ENCODE data around the gene FAM171A2.
"Not testable (repeated sequence)": the region's sequence is repeated elsewhere in the genome, so short reads cannot be mapped to it uniquely, and the experiment has no call there.

The FAM171A2 gene

DNA sequence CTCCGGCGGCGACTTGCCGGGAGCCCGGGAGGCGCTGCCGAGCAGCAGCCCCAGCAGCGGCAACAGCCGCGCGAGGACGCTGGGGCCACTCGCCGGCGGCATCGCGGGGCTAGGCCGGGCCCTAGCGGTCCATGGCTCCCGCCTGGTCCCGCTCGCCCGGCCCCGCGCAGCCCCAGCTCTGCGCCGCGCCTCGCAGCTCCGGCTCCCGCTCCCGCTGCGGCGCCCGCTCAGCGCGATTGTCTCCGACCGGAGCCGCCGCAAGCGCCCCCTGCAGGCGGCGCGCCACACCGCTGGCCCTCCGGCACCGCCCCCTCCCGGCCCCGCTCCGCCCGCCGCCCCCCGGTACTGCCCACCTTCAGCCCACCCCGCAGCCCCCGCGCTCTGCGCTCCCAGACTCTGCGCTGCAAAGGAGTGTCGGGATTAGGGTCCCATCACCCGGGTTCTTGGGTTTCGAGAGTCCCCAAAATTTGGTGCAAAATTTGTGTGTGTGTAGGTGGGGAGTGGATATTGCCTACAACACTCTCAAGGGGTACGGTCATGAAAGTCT, at the start of gene FAM171A2:
TSS of gene FAM171A2 (minus strand) at position 241 of the 547 bp plus-strand sequence. CDS start at position 102, 139 bp downstream.
- DNase-seq, result peak; percentile 63

DNA sequence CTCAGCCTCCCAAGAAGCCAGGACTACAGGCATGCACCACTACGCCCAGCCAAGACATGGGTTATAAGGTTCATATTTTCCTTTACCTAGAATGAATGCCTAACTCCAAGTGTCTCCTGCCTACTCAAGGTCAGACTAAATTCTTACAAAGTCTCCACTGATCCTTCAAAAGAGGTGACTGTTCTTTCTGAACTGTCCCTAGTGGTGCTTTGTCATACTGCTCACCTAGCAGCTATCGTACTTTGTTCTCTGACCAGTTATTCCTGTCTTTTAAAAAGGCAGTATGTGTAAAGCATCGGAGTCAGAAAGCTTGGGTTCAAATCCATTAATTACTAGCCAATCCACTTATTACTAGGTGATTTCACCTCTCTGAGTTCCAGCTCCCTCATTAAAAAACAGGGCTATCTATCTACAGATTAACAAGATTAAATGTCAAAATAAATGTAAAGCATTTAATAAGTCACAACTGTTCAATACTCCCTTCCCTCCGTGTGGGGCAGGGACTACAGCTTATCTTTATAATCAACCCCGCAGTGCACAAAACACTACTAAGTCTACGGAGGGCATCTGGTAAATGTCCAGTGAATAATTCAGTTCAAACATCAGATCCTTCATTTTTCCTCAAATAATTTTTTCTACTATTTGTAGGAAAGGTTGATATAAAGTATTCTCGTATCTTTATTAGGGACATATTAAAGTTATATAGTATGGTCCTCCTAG, 45.8 kb upstream of the FAM171A2 start:
- no peak for DNase-seq

- DNase-seq, result no peak
Measured at GRCh38 chr17:44408786-44409185, 45.1 kb upstream of the FAM171A2 start.

- no peak for DNase-seq
Measured at GRCh38 chr17:44402564-44403172, 39.0 kb upstream of the FAM171A2 start.

DNA sequence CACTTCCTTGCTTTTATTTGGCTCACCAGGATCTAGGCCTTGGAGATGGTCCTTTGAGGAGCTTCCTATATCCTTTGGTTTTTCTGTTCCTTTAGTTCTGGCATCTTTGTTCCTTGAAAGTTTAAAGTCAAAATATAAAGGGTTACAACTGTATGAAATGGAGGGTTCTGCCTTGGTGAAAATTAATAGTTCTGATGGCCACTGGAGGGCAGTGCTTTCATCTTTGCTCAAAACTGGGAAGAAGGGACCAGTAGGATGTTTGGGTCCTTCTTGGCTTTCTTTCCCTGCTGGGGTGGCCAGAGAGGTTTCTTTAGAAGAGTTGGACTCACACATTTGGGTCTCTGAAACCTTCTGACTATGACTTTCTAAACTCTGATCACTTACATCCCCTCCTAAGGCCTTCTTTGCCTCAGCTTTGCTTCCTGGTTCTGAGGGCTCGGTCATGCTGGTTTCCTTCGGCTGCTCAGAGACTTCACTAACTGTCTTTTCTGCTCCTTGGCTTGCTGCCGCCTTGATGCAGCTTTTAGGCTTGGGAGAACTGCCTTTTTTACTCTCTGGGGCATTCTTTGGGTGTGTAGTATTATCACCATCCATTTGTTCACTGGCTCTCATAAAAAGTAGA, 36.7 kb upstream of the FAM171A2 start:
- no peak for DNase-seq

GRCh38 chr17:44398692-44399691, 35.3 kb upstream of the FAM171A2 start:
- DNase-seq, result no peak

DNA sequence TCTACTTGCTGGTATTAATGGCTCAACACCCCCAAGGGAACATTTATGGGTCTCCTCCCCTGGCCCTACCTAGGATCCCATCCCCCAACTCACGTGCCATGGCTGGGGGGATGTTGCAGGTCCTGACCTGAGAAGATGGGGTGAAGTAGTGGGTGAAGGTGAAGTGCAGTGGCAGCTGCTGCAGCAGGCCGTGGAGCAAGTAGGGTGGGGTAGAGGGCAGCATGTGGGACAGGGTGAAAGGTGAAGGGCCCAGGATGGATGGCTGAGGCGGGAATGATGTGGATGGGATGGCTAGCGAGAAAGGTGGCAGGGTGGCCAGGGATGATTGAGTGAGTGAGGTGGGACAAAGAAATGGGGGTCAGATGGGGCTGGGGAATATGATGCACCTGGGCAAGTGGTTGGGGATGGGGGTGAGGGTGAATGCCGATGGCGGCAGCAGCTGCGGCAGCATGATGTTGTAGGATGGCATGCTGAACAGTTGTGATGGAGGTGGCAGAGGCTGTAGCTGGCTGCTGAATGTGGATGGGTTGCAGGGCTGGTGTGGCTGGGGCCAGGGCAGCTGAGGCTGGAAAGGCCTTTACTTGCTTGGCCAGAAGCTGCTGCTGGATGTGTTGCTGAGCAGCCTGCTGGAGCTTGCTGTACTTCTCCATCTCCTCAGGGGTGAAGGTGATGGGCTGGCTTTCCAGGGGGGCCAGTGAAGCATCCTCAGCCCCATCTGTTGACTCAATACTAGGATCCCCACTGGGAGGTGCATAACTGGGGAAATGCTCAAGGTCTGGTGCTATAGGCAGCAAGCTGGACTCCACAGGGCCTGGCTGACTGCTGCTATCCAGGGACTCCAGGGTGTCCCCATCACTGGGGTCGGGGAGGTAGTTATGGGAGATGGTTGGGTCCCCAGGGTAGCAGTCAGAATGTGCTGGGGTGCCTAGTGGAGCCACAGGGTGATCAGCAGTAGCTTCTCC, 34.1 kb upstream of the FAM171A2 start:
- no peak for DNase-seq

GRCh38 chr17:44396946-44397345, 33.3 kb upstream of the FAM171A2 start:
- DNase-seq, result no peak

DNA sequence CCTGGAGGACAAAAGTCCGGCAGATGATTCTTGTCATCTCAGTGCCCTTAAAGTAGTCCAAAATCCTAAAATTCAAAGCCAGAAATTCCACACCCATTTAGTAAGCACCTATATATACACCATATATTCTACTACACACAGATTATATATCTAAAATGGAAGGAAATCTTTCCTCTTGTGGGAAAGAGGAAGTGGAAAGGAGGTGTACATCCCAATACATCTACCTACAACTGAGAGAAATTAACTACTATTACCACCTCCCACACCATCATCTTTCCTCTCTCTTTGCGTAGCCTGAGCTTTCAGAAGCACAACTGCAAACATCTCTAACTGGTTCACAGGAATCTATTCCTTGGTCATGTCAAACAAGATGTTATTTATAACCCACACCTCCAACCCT, 31.2 kb upstream of the FAM171A2 start:
- no peak for DNase-seq

GRCh38 chr17:44394112-44394511, 30.5 kb upstream of the FAM171A2 start:
- DNase-seq, result not testable (repeated sequence)

- DNase-seq, result no peak
Measured at GRCh38 chr17:44390250-44390870, 26.7 kb upstream of the FAM171A2 start.

DNA sequence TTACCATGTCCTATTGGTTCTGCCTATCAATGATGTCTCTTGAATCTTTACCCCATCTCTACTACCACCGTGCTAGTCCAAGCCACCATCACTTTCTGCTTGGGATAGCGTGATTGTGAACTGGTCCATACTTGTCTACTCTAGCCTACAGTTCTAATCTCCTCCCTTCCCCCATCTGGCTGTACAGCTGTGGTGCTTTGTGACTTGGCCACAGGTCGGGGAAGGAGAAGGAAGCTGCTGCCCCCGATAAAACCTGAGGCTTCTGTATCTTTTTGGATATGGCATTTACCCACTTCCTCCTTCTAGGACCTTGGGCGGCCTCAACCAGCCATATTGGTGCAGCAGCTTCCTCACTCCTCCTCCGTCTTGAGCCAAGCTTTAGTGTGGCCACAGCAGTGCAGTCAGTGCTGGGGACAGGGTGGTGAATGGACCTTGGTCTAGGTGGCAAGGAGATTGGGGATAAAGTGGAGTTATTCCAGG, 26.1 kb upstream of the FAM171A2 start:
- DNase-seq, result no peak

DNA sequence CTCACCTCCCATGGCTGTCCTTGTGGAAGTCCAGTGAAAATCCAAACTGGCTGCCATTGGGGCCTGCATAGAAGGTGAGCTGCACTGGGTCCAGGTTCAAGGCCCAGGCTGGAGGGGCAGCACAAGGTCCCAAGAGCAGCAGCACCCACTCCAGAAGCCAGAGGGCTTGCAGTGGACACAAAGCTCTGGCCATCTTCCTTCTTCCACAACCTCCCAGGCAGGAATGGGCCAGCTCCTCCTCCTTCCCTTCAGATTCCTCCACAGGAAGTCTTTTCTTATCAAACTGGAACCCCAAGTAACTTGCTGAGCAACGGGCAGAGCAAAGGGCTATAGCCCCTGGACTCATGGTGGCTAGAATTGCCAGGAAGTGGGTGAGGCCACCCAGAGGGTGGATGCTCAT, 25.6 kb upstream of the FAM171A2 start, which contains the start of gene ITGA2B:
TSS of gene ITGA2B (minus strand) at position 369 of the 400 bp plus-strand sequence. CDS start at position 193, 176 bp downstream.
- no peak for DNase-seq

GRCh38 chr17:44387804-44388203, 24.2 kb upstream of the FAM171A2 start:
- no peak for DNase-seq

DNA sequence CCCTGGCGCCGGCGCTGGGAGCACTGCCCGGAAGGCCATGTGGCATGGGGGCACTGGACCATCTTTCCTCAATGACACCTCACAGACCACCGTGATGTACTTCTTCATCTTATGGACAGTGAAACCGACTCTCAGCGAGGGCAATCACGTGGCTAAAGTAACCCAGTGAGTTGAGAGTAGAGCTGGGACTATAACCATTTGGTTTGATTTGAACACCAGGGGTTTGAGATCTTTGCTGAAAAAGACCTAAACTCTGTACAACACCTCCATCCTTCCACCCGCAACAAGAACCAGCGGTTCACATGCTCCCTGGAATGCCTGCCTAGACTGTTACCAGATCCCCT, 22.5 kb upstream of the FAM171A2 start:
- no peak for DNase-seq

DNA sequence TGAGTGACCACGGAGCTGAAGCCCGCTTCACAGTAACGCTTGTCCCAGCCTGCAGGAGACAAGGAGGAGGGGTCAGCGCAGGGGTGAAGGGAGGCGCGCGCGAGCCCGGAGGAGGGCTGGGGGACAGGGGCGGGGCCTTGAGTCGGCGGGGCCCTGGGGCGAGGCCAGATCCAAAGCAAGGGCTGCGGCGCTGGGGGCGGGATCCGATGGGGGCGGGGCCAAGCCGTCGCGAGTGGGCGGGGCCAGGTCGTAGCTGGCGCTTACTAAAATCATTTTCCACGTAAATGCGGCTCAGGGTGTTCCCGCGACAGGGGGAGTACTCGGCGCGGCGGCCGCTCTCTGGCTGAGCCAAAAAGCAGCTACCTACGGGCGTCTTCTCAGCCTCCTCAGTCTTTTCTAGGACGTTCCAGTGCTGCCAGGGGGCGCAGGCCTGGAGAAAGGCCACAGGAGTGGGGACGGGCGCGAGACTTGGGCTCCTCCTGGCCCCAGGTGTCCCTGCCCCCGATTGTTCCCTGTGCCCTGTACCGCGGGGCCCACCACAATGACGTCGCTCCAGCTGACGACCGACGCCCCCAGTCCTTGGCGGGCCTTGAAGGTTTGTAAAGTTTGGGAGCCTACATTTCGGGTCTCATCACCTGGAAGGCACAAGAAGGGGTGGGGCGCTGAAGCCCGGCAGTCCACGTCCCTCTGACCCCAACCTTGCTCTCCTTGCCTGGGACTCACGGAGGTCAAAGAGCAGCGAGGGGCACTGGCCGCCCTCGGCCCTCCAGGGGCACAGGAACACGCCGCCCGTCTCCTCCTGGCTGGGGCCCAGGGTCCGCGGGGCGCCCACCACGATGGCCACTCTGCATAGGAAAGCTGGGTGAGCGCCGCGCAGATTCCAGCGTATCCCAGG, 21.9 kb upstream of the FAM171A2 start:
- peak; percentile 88 for DNase-seq

DNA sequence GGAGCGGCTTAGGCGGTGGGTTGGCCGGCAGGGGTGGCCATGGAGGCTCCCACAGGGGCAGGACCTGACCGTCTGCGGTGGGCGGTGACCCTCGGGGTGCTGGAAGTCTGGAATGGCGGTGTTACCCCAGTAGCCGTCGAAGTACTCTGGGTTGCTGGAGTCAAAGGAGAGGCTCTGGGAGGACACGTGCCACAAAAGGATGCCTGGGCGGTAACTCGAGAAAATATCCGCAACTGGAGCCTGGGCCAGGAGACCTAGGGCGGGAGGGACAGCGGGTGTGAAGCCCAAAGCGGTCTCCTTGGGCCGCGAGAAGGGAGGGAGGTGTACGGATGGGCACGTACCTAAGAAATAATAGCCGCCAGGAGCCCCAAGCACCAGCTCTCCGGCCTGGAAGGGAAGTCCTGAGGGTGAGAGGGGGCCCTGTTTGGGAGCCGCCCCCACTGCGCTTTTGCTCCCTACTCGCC, 21.2 kb upstream of the FAM171A2 start:
- no peak for DNase-seq

DNA sequence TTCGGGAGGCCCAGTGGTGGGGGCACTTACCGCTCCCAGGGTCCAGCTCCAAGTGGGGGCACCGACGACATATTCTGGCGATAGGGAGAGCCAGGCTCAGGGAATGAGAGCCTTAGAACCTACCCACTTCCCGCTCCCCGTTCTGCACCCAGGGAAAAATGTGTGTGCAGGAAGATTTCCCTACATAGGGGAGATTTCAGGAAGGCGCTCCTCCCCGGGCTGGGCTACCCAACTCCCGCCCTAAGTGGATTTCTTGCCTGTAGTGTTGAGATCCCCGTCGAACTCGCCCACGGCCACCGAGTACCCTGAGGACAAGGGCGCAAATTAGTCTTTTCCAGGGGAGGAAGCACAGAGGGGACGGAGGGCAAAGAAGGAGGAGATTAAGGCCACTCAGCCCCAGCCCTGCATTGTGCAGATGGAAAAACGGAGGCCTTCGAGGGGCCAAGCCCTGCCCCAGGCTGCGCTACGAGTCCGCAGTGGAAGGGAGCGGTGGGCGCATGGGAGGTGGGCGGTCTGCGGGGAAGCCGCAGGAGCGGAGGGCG, 20.7 kb upstream of the FAM171A2 start:
- no peak for DNase-seq

DNA sequence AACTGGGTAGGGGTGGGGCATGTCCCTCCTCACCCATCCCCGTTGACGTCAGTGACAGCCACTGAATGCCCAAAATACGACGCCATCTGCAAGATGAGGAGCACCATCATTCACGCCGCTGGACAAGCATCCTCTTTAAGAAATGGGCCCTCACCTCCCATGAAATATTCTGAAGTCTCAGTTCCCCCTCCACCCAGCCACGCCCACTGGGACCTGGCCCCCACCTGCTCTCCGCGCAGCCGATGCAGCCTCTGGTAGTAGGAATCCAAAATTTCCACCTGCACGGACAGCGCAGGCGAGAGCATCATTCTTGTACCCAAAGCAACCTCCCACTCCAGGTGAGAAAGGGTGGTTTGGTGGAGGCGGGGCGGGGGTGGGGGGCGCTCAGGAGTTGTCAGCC, 20.2 kb upstream of the FAM171A2 start:
- DNase-seq, result no peak

All from NCI-H146 (cell line).